Neural cell (in vitro differentiated cells): ENCODE measurements around the gene LILRB2. TPM values are rescaled to one million over a fixed set of nuclear protein-coding genes. Genes with fewer than 3 reads are reported as not detected.

Experiments used
- H2AFZ ChIP-seq: fragments of 200-600, 300-800 bp; sonication (generic), shearing (Covaris generic); 2 replicates; pipeline ENCODE4 v1.6.0; 2014; ENCODE audit warnings: low read depth, mild to moderate bottlenecking, antibody characterized with exemption, low read length, moderate library complexity
- H3F3A ChIP-seq: fragments of 200-600 bp; shearing (Covaris generic); 2 replicates; pipeline ENCODE4 v1.6.1; 2016; ENCODE audit warnings: mild to moderate bottlenecking, moderate library complexity, mixed read lengths, antibody characterized with exemption, low read length; ENCODE audit not compliant: insufficient read depth, poor library complexity, severe bottlenecking
- H3K27ac ChIP-seq: fragments of 200-600, 300-800 bp; sonication (generic), shearing (Covaris generic); 2 replicates; pipeline ENCODE4 v1.5.1; 2014; ENCODE audit warnings: mild to moderate bottlenecking, low read length, moderate library complexity
- H3K27me3 ChIP-seq: fragments of 300-800, 200-600 bp; sonication (generic), shearing (Covaris generic); 2 replicates; pipeline ENCODE4 v1.6.0; 2014; ENCODE audit warnings: mild to moderate bottlenecking, low read depth, low read length, moderate library complexity; ENCODE audit not compliant: insufficient read depth
- H3K36me3 ChIP-seq: fragments of 300-800, 200-600 bp; sonication (generic), shearing (Covaris generic); 2 replicates; pipeline ENCODE4 v1.5.1; 2014; ENCODE audit warnings: mild to moderate bottlenecking, antibody characterized with exemption, low read length, moderate library complexity; ENCODE audit not compliant: insufficient read depth
- H3K4me2 ChIP-seq: fragments of 300-800, 200-600 bp; sonication (generic), shearing (Covaris generic); 2 replicates; pipeline ENCODE4 v1.6.0; 2014; ENCODE audit warnings: mild to moderate bottlenecking, low read length
- H3K4me3 ChIP-seq: fragments of 300-800, 200-600 bp; sonication (generic), shearing (Covaris generic); 2 replicates; pipeline ENCODE4 v1.5.1; 2014; ENCODE audit warnings: mild to moderate bottlenecking, low read length, moderate library complexity
- H3K79me2 ChIP-seq: fragments of 200-600 bp; shearing (Covaris generic); replicated peaks from 2 replicates; pipeline ENCODE4 v1.6.0; 2014; ENCODE audit warnings: mild to moderate bottlenecking, low read length, moderate library complexity; ENCODE audit not compliant: insufficient read depth
- H3K9ac ChIP-seq: fragments of 300-800, 200-600 bp; sonication (generic), shearing (Covaris generic); 2 replicates; pipeline ENCODE4 v1.6.1; 2016; ENCODE audit warnings: mild to moderate bottlenecking, low read length, mixed read lengths
- H3K9me2 ChIP-seq: fragments of 200-600 bp; shearing (Covaris generic); 2 replicates; pipeline ENCODE4 v1.6.1; 2016; ENCODE audit warnings: mild to moderate bottlenecking, low read length, mixed read lengths; ENCODE audit not compliant: insufficient read depth
- H3K9me3 ChIP-seq: fragments of 200-600, 300-800 bp; sonication (generic), shearing (Covaris generic); 2 replicates; pipeline ENCODE4 v1.6.1; 2016; ENCODE audit warnings: mild to moderate bottlenecking, mixed run types, low read length, moderate library complexity, mixed read lengths
- H4K20me1 ChIP-seq: fragments of 200-600 bp; shearing (Covaris generic); 2 replicates; pipeline ENCODE4 v1.6.1; 2016; ENCODE audit warnings: mild to moderate bottlenecking, mixed run types; ENCODE audit not compliant: insufficient read depth
- EP300 ChIP-seq: fragments of 450-650 bp; conservative IDR thresholded peaks from 2 replicates; pipeline ENCODE4 v1.6.1; 2014; ENCODE audit warnings: antibody characterized with exemption, mild to moderate bottlenecking, moderate library complexity; ENCODE audit not compliant: poor library complexity, severe bottlenecking
- EZH2 ChIP-seq: fragments of 200-600, 300-800 bp; shearing (Covaris generic), sonication (generic); IDR thresholded peaks from 2 replicates; pipeline ENCODE4 v1.6.1; 2014; ENCODE audit warnings: antibody characterized with exemption, low read length, borderline replicate concordance, mild to moderate bottlenecking; ENCODE audit not compliant: insufficient read depth, poor library complexity, severe bottlenecking
- MXI1 ChIP-seq: fragments of 450-650 bp; conservative IDR thresholded peaks from 2 replicates; pipeline ENCODE4 v1.6.1; 2014; ENCODE audit warnings: antibody characterized with exemption, mild to moderate bottlenecking; ENCODE audit not compliant: poor library complexity, severe bottlenecking
- POLR2AphosphoS5 ChIP-seq: IDR thresholded peaks from 2 replicates; pipeline ENCODE4 v1.6.1; 2012
- RAD21 ChIP-seq: fragments of 450-650 bp; conservative IDR thresholded peaks from 2 replicates; pipeline ENCODE4 v1.6.1; 2014; ENCODE audit warnings: antibody characterized with exemption, mild to moderate bottlenecking, moderate library complexity
- SMC3 ChIP-seq: fragments of 450-650 bp; conservative IDR thresholded peaks from 2 replicates; pipeline ENCODE4 v1.6.1; 2014; ENCODE audit warnings: antibody characterized with exemption, mild to moderate bottlenecking, moderate library complexity; ENCODE audit not compliant: poor library complexity
- TAF1 ChIP-seq: IDR thresholded peaks from 2 replicates; pipeline ENCODE4 v1.6.1; 2012; ENCODE audit warnings: low read depth
- polyA plus RNA-seq: library from polyadenylated mRNA; depleted of rRNA; stranded (reverse); fragments of >200 nt; gene quantifications from 2 replicates; pipeline ENCODE4 v1.2.3, GENCODE V29; 2014
- TF ChIP-seq, protein P1 (sequence below): fragments of 450-650 bp; IDR thresholded peaks from 2 replicates; pipeline ENCODE4 v1.5.1; 2014; ENCODE audit warnings: antibody characterized with exemption, mild to moderate bottlenecking, moderate library complexity; ENCODE audit not compliant: poor library complexity, severe bottlenecking
- TF ChIP-seq, protein P2 (sequence below): IDR thresholded peaks from 2 replicates; pipeline ENCODE4 v1.6.1; 2012; ENCODE audit warnings: borderline replicate concordance

The LILRB2 gene
- polyA plus RNA-seq, 1 donor from 2014 or later: not detected

DNA sequence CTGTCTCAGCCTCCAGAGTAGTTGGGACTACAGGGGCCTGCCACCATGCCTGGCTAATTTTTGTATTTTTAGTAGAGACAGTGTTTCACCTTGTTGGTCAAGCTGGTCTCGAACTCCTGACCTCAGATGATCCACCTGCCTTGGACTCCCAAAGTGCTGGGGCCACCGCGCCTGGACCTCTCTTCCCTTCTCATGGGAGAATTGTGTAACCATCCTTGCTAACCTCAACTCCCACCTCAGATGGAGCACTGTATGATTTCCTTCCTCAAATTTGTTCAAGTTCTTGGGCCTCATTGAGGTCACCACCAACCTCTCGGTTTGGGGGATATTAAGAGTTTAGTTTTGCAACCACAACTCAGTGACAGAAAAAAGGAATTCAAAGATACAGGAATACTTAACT, 21.3 kb upstream of the LILRB2 start:
- Histone ChIP-seq H2AFZ (no peak overlapping the region), H3K9me3 (no peaks in the 10 kb centered on the region), H3K27me3 (no peaks in the 10 kb centered on the region), H3K79me2 (no peaks in the 10 kb centered on the region), H3K9me2 (no peaks in the 10 kb centered on the region), H3K9ac (no peak overlapping the region), H3F3A (no peaks in the 10 kb centered on the region), H3K4me2 (no peak overlapping the region), H3K36me3 (no peaks in the 10 kb centered on the region), H4K20me1 (no peaks in the 10 kb centered on the region), H3K27ac (no peak overlapping the region), H3K4me3 (no peak overlapping the region)
- no peak for TF ChIP-seq MXI1
- no peak for TF ChIP-seq TAF1
- no peak for TF ChIP-seq EZH2
- TF ChIP-seq, protein P1, sequence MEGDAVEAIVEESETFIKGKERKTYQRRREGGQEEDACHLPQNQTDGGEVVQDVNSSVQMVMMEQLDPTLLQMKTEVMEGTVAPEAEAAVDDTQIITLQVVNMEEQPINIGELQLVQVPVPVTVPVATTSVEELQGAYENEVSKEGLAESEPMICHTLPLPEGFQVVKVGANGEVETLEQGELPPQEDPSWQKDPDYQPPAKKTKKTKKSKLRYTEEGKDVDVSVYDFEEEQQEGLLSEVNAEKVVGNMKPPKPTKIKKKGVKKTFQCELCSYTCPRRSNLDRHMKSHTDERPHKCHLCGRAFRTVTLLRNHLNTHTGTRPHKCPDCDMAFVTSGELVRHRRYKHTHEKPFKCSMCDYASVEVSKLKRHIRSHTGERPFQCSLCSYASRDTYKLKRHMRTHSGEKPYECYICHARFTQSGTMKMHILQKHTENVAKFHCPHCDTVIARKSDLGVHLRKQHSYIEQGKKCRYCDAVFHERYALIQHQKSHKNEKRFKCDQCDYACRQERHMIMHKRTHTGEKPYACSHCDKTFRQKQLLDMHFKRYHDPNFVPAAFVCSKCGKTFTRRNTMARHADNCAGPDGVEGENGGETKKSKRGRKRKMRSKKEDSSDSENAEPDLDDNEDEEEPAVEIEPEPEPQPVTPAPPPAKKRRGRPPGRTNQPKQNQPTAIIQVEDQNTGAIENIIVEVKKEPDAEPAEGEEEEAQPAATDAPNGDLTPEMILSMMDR: no peak
- TF ChIP-seq SMC3: no peak
- TF ChIP-seq EP300: no peak

DNA sequence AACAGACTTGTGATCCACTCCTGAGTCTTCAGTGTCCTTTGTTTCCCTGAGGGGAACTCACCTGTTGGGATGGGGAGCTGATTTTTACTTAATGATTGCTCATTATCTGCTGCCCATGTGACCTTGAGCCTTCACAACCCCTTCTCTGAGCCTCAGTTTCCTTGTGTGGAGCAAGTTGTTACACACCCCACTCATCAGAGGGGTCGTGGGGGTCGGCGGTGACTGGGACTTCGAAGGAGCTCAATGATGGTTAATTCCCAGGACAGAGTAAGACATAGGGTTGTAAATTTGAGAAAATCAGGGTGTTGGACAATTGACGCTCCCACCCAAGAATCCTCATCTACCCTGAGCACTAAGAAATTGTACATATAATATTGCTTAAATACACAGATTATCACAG, 18.6 kb upstream of the LILRB2 start:
- no peaks in the 10 kb centered on the region for H3K9me3 ChIP-seq
- H2AFZ ChIP-seq: no peak overlapping the region
- no peak for TF ChIP-seq EP300
- TF ChIP-seq EZH2: no peak
- no peak for TF ChIP-seq SMC3
- TF ChIP-seq, protein P2, sequence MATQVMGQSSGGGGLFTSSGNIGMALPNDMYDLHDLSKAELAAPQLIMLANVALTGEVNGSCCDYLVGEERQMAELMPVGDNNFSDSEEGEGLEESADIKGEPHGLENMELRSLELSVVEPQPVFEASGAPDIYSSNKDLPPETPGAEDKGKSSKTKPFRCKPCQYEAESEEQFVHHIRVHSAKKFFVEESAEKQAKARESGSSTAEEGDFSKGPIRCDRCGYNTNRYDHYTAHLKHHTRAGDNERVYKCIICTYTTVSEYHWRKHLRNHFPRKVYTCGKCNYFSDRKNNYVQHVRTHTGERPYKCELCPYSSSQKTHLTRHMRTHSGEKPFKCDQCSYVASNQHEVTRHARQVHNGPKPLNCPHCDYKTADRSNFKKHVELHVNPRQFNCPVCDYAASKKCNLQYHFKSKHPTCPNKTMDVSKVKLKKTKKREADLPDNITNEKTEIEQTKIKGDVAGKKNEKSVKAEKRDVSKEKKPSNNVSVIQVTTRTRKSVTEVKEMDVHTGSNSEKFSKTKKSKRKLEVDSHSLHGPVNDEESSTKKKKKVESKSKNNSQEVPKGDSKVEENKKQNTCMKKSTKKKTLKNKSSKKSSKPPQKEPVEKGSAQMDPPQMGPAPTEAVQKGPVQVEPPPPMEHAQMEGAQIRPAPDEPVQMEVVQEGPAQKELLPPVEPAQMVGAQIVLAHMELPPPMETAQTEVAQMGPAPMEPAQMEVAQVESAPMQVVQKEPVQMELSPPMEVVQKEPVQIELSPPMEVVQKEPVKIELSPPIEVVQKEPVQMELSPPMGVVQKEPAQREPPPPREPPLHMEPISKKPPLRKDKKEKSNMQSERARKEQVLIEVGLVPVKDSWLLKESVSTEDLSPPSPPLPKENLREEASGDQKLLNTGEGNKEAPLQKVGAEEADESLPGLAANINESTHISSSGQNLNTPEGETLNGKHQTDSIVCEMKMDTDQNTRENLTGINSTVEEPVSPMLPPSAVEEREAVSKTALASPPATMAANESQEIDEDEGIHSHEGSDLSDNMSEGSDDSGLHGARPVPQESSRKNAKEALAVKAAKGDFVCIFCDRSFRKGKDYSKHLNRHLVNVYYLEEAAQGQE: no peak
- TF ChIP-seq, protein P1: no peak
- no peak for TF ChIP-seq POLR2AphosphoS5
- TF ChIP-seq RAD21: no peak
- H3K4me3 ChIP-seq: no peak overlapping the region
- H3K27me3 ChIP-seq: no peaks in the 10 kb centered on the region
- no peaks in the 10 kb centered on the region for H3K9me2 ChIP-seq
- no peaks in the 10 kb centered on the region for H3K36me3 ChIP-seq
- no peaks in the 10 kb centered on the region for H4K20me1 ChIP-seq
- H3K27ac ChIP-seq: no peak overlapping the region
- H3K4me2 ChIP-seq: no peak overlapping the region
- no peaks in the 10 kb centered on the region for H3F3A ChIP-seq
- H3K9ac ChIP-seq: no peak overlapping the region
- no peaks in the 10 kb centered on the region for H3K79me2 ChIP-seq
